Left forelimb (tissue), 1 donor: ENCODE measurements around the gene PFDN5.
A peak's percentile ranks its signal among the peaks of the same experiment; 100 is the strongest.

Source experiments
- DNase-seq: peaks from one replicate; pipeline ENCODE4 v3.0.0-alpha.2; 2018; ENCODE audit warnings: low spot score

Gene PFDN5

GRCh38 chr12:53295070-53295890 lies at the start of gene PFDN5:
Gene PFDN5 (plus strand): TSS chr12:53295542. CDS start chr12:53295568, 26 bp downstream.
- peak; percentile 90 for DNase-seq

- peak; percentile 96 for DNase-seq
Measured at GRCh38 chr12:53251477-53252348, 43.6 kb upstream of the PFDN5 start.

GRCh38 chr12:53252349-53252916 lies 42.9 kb upstream of the PFDN5 start:
- no peak for DNase-seq

- no peak for DNase-seq
Measured at GRCh38 chr12:53253298-53253697, 42.0 kb upstream of the PFDN5 start.

GRCh38 chr12:53254816-53255545 lies 40.4 kb upstream of the PFDN5 start:
- no peak for DNase-seq

- no peak for DNase-seq
Measured at GRCh38 chr12:53255996-53256395, 39.3 kb upstream of the PFDN5 start.

- DNase-seq: no peak
Measured at GRCh38 chr12:53258541-53259539, 36.5 kb upstream of the PFDN5 start.

GRCh38 chr12:53259891-53260290 lies 35.5 kb upstream of the PFDN5 start:
- DNase-seq: no peak

- no peak for DNase-seq
Measured at GRCh38 chr12:53265783-53266182, 29.6 kb upstream of the PFDN5 start.

- DNase-seq: no peak
Measured at GRCh38 chr12:53267306-53267998, 27.9 kb upstream of the PFDN5 start.

GRCh38 chr12:53267999-53268629 lies 27.2 kb upstream of the PFDN5 start, which contains the start of gene ESPL1:
Gene ESPL1 (plus strand): TSS chr12:53268299. CDS start chr12:53268767, 468 bp downstream.
- DNase-seq: peak; percentile 89

- DNase-seq: no peak
Measured at GRCh38 chr12:53268630-53269562, 26.4 kb upstream of the PFDN5 start.

- DNase-seq: no peak
Measured at GRCh38 chr12:53274445-53274844, 20.9 kb upstream of the PFDN5 start.

GRCh38 chr12:53276511-53276910 lies 18.8 kb upstream of the PFDN5 start:
- no peak for DNase-seq

- DNase-seq: no peak
Measured at GRCh38 chr12:53277981-53278380, 17.4 kb upstream of the PFDN5 start.

GRCh38 chr12:53279283-53279869 lies 16.0 kb upstream of the PFDN5 start:
- DNase-seq: no peak

- no peak for DNase-seq
Measured at GRCh38 chr12:53279888-53280498, 15.3 kb upstream of the PFDN5 start.
